Activated CD4-positive, alpha-beta T cell treated with anti-CD3 and anti-CD28 coated beads, Interleukin-2, Interleukin-4, amounts not matched to agents 100 ng/mL and 50 ng/mL, durations not matched to agents 16 hours and 8 hours (primary cell): ENCODE results near the gene SRP68.
A peak's percentile ranks its signal among the peaks of the same experiment; 100 is the strongest.

ENCODE experiments used
- DNase-seq: peaks from one replicate; pipeline ENCODE4 v3.0.0-alpha.2; 2020; ENCODE audit warnings: low spot score

SRP68 gene

GRCh38 chr17:76072148-76072858 lies at the start of gene SRP68:
Gene SRP68 (minus strand): TSS chr17:76072517. CDS start chr17:76072491, 26 bp downstream.
- peak; percentile 90 for DNase-seq

GRCh38 chr17:76121932-76122430 lies 49.7 kb upstream of the SRP68 start:
- DNase-seq, result no peak

- no peak for DNase-seq
Measured at GRCh38 chr17:76120658-76121008, 48.3 kb upstream of the SRP68 start.

- no peak for DNase-seq
Measured at GRCh38 chr17:76119409-76120371, 47.4 kb upstream of the SRP68 start.

GRCh38 chr17:76115138-76115754 lies 42.9 kb upstream of the SRP68 start:
- no peak for DNase-seq

GRCh38 chr17:76111956-76112355 lies 39.6 kb upstream of the SRP68 start:
- no peak for DNase-seq

GRCh38 chr17:76107509-76107908 lies 35.2 kb upstream of the SRP68 start:
- DNase-seq, result peak; percentile 18

GRCh38 chr17:76106703-76107102 lies 34.4 kb upstream of the SRP68 start:
- no peak for DNase-seq

- DNase-seq, result no peak
Measured at GRCh38 chr17:76104896-76105231, 32.5 kb upstream of the SRP68 start.

- DNase-seq, result no peak
Measured at GRCh38 chr17:76104140-76104895, 32.0 kb upstream of the SRP68 start.

- peak; percentile 94 for DNase-seq
Measured at GRCh38 chr17:76103274-76104139, 31.2 kb upstream of the SRP68 start, which contains the start of gene EXOC7. Gene EXOC7 (minus strand): TSS chr17:76103787. CDS start chr17:76103692, 95 bp downstream.

- DNase-seq, result no peak
Measured at GRCh38 chr17:76102944-76103273, 30.6 kb upstream of the SRP68 start.

GRCh38 chr17:76097716-76098295 lies 25.5 kb upstream of the SRP68 start:
- no peak for DNase-seq

- DNase-seq, result no peak
Measured at GRCh38 chr17:76095943-76096342, 23.6 kb upstream of the SRP68 start.

- DNase-seq, result no peak
Measured at GRCh38 chr17:76094046-76094445, 21.7 kb upstream of the SRP68 start.

- no peak for DNase-seq
Measured at GRCh38 chr17:76092526-76093413, 20.5 kb upstream of the SRP68 start.

GRCh38 chr17:76091526-76092286 lies 19.4 kb upstream of the SRP68 start:
- no peak for DNase-seq

GRCh38 chr17:76090517-76091129 lies 18.3 kb upstream of the SRP68 start:
- DNase-seq, result no peak
